ENCODE results near the gene ATG16L1.

GRCh38 chr2:233260661-233261060 is 9.2 kb downstream of the ATG16L1 start:
- no peak for TF ChIP-seq POLR2A (IDR thresholded peaks at IDR 0.05)
- no peak for TF ChIP-seq CTCF (IDR thresholded peaks at IDR 0.05)
